ENCODE data around the gene PFKFB4. TPM values are rescaled to one million over a fixed set of nuclear protein-coding genes. Genes with fewer than 3 reads are reported as not detected.
"Not testable (repeated sequence)": the region's sequence is repeated elsewhere in the genome, so short reads cannot be mapped to it uniquely, and the experiment has no call there.

Gene PFKFB4
- total and polyA plus RNA-seq, 2 of the 4 experiments (the other 2 are of a cell fraction): 16.9 to 17.0 TPM

- H4K20me1 ChIP-seq (ENCODE audit: insufficient read depth, low read length); H2AK9ac ChIP-seq (replicated peaks; ENCODE audit: low read depth, low read length, poor library complexity); H3K79me1 ChIP-seq (ENCODE audit: low read depth in 1 of 2, low read length in 2 of 2); intact Hi-C loops (cut with micrococcal nuclease); ATAC-seq (ENCODE audit: low read depth); H3K9ac ChIP-seq (ENCODE audit: low read depth, low read length); H2BK5ac ChIP-seq (ENCODE audit: low read depth, low read length, poor library complexity, severe bottlenecking); H2BK120ac ChIP-seq (ENCODE audit: low read depth, low read length); POLR2A ChIA-PET (ENCODE audit: unreplicated experiment); H4K5ac ChIP-seq (ENCODE audit: low read depth, low read length); dilution Hi-C loops (cut with HindIII; ENCODE audit: low sequenced_read_pairs, unreplicated experiment); H3K14ac ChIP-seq (replicated peaks; ENCODE audit: low read depth, low read length); H2AFZ ChIP-seq (replicated peaks; ENCODE audit: low read length, poor library complexity); H3K23ac ChIP-seq (ENCODE audit: low read depth, low read length); H3K9me1 ChIP-seq (ENCODE audit: insufficient read depth, low read length); H3K56ac ChIP-seq (ENCODE audit: extremely low read depth, insufficient read depth, low read length); H4K91ac ChIP-seq (ENCODE audit: insufficient read depth, low read depth, low read length); in situ Hi-C loops (cut with MboI; ENCODE audit: low sequenced_read_pairs); H3K27me3 ChIP-seq (ENCODE audit: control insufficient read depth, insufficient read depth, low read length); H2AK5ac ChIP-seq (ENCODE audit: low read depth, low read length); H2BK20ac ChIP-seq (ENCODE audit: low read depth, low read length); H3K4me3 ChIP-seq (ENCODE audit: insufficient read depth, low read depth, low read length); H3K18ac ChIP-seq (ENCODE audit: low read depth, low read length); H3K9me3 ChIP-seq (ENCODE audit: control insufficient read depth, insufficient read depth, low read length); H2BK15ac ChIP-seq (ENCODE audit: low read depth, low read length); H3K4me1 ChIP-seq (ENCODE audit: control insufficient read depth, insufficient read depth, low read length); H3K4ac ChIP-seq (ENCODE audit: low read depth, low read length); DNase-seq; H4K8ac ChIP-seq (ENCODE audit: low read depth in 2 of 2, low read length in 2 of 2); H3K27ac ChIP-seq (ENCODE audit: insufficient read depth, low read length); H3K4me2 ChIP-seq (ENCODE audit: low read depth, low read length); BruUV-seq (replicated peaks): not testable (repeated sequence)
- H3K36me3 ChIP-seq (ENCODE audit: control insufficient read depth, insufficient read depth, low read length): peaks cover 21% of the 10 kb centered on the region
- CTCF ChIA-PET: interaction anchor here (1.1 to 2.9 kb wide), 3 partner anchors 18 to 367 kb away, joined by 3 to 9 read pairs (median 3); no protein-coding TSS in a partner anchor
- WGBS, 2 experiments (ENCODE audit: extremely low coverage in 2 of 2, insufficient read length in 1 of 2): no CpG with 5 or more reads among the region's 4 CpGs
Observed at GRCh38 chr3:48530701-48531100, 25.9 kb downstream of the PFKFB4 start.
